ENCODE results near the gene SNX32.

SNX32 gene

GRCh38 chr11:65883058-65883761 is 49.4 kb downstream of the SNX32 start:
- H3K4me3 ChIP-seq (ENCODE audit: low read depth, low read length) = no peak overlapping the region
- CTCF ChIA-PET = interaction anchor here (0.6 to 9.5 kb wide), 10 partner anchors 9 to 180 kb away, joined by 3 to 189 read pairs (median 20); partner anchors contain the start of genes CFL1, FOSL1 and MUS81
- POLR2A ChIA-PET = interaction anchor here (2.2 to 2.3 kb wide), 2 partner anchors 23 to 163 kb away, joined by 5 to 13 read pairs; partner anchors contain the start of genes MUS81 and RNASEH2C
- no peaks in the 10 kb centered on the region for H3K4me1 ChIP-seq (ENCODE audit: control insufficient read depth, insufficient read depth, low read length)
- no peaks in the 10 kb centered on the region for H3K9me3 ChIP-seq (ENCODE audit: control insufficient read depth, insufficient read depth, low read depth, low read length)
- TF ChIP-seq KLF7 (tag by site-specific recombination; IDR thresholded peaks at IDR 0.05; ENCODE audit: borderline replicate concordance) (no peak), PRDM6 (tag by site-specific recombination; IDR thresholded peaks at IDR 0.05) (no peak), ZNF146 (tag by site-specific recombination; IDR thresholded peaks at IDR 0.05) (no peak), ZNF18 (tag by site-specific recombination; IDR thresholded peaks at IDR 0.05) (no peak), ZXDB (tag by site-specific recombination; IDR thresholded peaks at IDR 0.05) (no peak), ZFP3 (tag by site-specific recombination; IDR thresholded peaks at IDR 0.05; ENCODE audit: low read depth) (no peak), YY1 (tag by site-specific recombination; IDR thresholded peaks at IDR 0.05) (no peak), ZNF514 (tag by site-specific recombination; IDR thresholded peaks at IDR 0.05) (no peak), ZNF629 (tag by site-specific recombination; IDR thresholded peaks at IDR 0.05) (no peak), ZBTB1 (tag by site-specific recombination; IDR thresholded peaks at IDR 0.05) (no peak)
- no peak overlapping the region for H3K27ac ChIP-seq (ENCODE audit: extremely low read depth, low read depth, low read length)
- peaks cover 0 to 53% of the 10 kb centered on the region in 2 experiments; a peak in 2 of 3 replicates for H3K36me3 ChIP-seq (ENCODE audit: control insufficient read depth in 2 of 2, insufficient read depth in 1 of 2, low read length in 2 of 2)

- Histone ChIP-seq H3K4me3 (ENCODE audit: low read depth, low read length) (no peak overlapping the region), H3K4me1 (ENCODE audit: control insufficient read depth, insufficient read depth, low read length) (no peaks in the 10 kb centered on the region), H3K36me3 (ENCODE audit: control insufficient read depth in 2 of 2, insufficient read depth in 1 of 2, low read length in 2 of 2) (peaks cover 0 to 53% of the 10 kb centered on the region in 2 experiments; a peak in 2 of 3 replicates), H3K27ac (ENCODE audit: extremely low read depth, low read depth, low read length) (no peak overlapping the region), H3K9me3 (ENCODE audit: control insufficient read depth, insufficient read depth, low read depth, low read length) (no peaks in the 10 kb centered on the region)
- CTCF ChIA-PET = interaction anchor here (0.5 to 9.5 kb wide), 43 partner anchors 8 to 261 kb away, joined by 3 to 189 read pairs (median 6); partner anchors contain the start of genes CFL1, FOSL1, KAT5 and MUS81
- TF ChIP-seq ZSCAN30 (tag by site-specific recombination; IDR thresholded peaks at IDR 0.05) = no peak
- POLR2A ChIA-PET = interaction anchor here (0.6 to 2.3 kb wide), 12 partner anchors 10 to 253 kb away, joined by 3 to 13 read pairs (median 6); partner anchors contain the start of genes CFL1, KAT5, MUS81 and RNASEH2C
These were observed 50.3 kb downstream of the SNX32 start for GRCh38 chr11:65883786-65884715.

GRCh38 chr11:65884716-65885092 is 50.9 kb downstream of the SNX32 start:
- H3K9me3 ChIP-seq (ENCODE audit: control insufficient read depth, insufficient read depth, low read depth, low read length) = no peaks in the 10 kb centered on the region
- H3K36me3 ChIP-seq (ENCODE audit: control insufficient read depth in 2 of 2, insufficient read depth in 1 of 2, low read length in 2 of 2) = peaks cover 0 to 53% of the 10 kb centered on the region in 2 experiments; a peak in 2 of 3 replicates
- CTCF ChIA-PET = interaction anchor here (0.5 to 9.5 kb wide), 54 partner anchors 7 to 280 kb away, joined by 3 to 189 read pairs (median 5); partner anchors contain the start of genes CFL1, FOSL1, KAT5 and MUS81
- POLR2A ChIA-PET = interaction anchor here (0.6 to 2.3 kb wide), 12 partner anchors 11 to 252 kb away, joined by 3 to 13 read pairs (median 6); partner anchors contain the start of genes CFL1, KAT5, MUS81 and RNASEH2C
- H3K4me3 ChIP-seq (ENCODE audit: low read depth, low read length) = no peak overlapping the region
- no peaks in the 10 kb centered on the region for H3K4me1 ChIP-seq (ENCODE audit: control insufficient read depth, insufficient read depth, low read length)
- H3K27ac ChIP-seq (ENCODE audit: extremely low read depth, low read depth, low read length) = no peak overlapping the region
- TF ChIP-seq ZNF501 (tag by site-specific recombination; IDR thresholded peaks at IDR 0.05) (0 out of 2 replicates have a peak, but pooled peaks have one; percentile 28), ZBTB8A (tag by site-specific recombination; IDR thresholded peaks at IDR 0.05) (no peak), ZNF274 (IDR thresholded peaks at IDR 0.05; ENCODE audit: low read length) (no peak), ZNF274 (tag by site-specific recombination; IDR thresholded peaks at IDR 0.05; ENCODE audit: borderline replicate concordance) (no peak), HIC1 (tag by site-specific recombination; IDR thresholded peaks at IDR 0.05) (peak; percentile 98), ZNF211 (tag by site-specific recombination; IDR thresholded peaks at IDR 0.05; ENCODE audit: low read depth) (no peak), ZNF341 (tag by site-specific recombination; IDR thresholded peaks at IDR 0.05; ENCODE audit: low read depth) (peak; percentile 61), PATZ1 (tag by site-specific recombination; IDR thresholded peaks at IDR 0.05) (no peak), ZNF266 (tag by site-specific recombination; IDR thresholded peaks at IDR 0.05; ENCODE audit: low read depth) (no peak)

Measured in HEK293 (cell line).